Right lobe of liver (tissue), 4 donors: Measurements from ENCODE around the gene LRRC28.

Experiments
- POLR2A ChIP-seq: fragments of 450-650 bp; IDR thresholded peaks from one replicate; pipeline ENCODE4 v1.6.1; 2017; ENCODE audit warnings: antibody characterized with exemption, mild to moderate bottlenecking
- TF ChIP-seq, protein P1 (sequence below), 4 donors: fragments of 200-600 bp in 3 of 4; fragments of 450-650 bp in 1 of 4; IDR thresholded peaks; one replicate each; pipeline versions ENCODE4 v1.5.1 to v1.8.0; 2016 to 2022; ENCODE audit warnings: antibody characterized with exemption in 4 of 4, mild to moderate bottlenecking in 2 of 4
- donor health status: DM: no; HTN: no; CAD: no.
- donor health status: DM: no; HTN: no; CAD: no.
- donor health status: DM: no; HTN: yes; CAD: no.

DNA sequence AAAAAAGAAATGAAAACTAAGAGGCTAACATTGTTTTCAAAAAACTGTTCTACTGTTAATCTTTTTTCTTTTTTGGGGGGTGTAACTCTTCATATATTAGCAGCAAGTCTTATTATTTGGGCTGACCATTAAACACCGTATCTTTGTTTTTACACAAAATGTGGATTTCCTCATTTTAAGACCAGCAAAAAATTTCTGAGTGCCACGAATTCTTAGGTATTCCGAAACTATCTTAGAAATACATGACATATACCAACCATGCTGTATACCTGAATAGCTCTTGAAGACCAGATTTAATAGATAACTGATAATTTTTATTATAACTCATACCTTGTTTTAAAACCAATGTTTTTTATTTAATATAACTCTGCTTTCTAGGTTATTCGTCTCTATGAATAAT, 1.3 kb upstream of the LRRC28 start:
- TF ChIP-seq, protein P1, sequence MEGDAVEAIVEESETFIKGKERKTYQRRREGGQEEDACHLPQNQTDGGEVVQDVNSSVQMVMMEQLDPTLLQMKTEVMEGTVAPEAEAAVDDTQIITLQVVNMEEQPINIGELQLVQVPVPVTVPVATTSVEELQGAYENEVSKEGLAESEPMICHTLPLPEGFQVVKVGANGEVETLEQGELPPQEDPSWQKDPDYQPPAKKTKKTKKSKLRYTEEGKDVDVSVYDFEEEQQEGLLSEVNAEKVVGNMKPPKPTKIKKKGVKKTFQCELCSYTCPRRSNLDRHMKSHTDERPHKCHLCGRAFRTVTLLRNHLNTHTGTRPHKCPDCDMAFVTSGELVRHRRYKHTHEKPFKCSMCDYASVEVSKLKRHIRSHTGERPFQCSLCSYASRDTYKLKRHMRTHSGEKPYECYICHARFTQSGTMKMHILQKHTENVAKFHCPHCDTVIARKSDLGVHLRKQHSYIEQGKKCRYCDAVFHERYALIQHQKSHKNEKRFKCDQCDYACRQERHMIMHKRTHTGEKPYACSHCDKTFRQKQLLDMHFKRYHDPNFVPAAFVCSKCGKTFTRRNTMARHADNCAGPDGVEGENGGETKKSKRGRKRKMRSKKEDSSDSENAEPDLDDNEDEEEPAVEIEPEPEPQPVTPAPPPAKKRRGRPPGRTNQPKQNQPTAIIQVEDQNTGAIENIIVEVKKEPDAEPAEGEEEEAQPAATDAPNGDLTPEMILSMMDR (IDR thresholded peaks at IDR 0.05) = no peak
- no peak for TF ChIP-seq POLR2A
